GM18526 (cell line): ENCODE data around the gene ATAD1.

Experiments
- POLR2A ChIP-seq: IDR thresholded peaks from 3 replicates; pipeline ENCODE4 v1.6.1; 2011; ENCODE audit not compliant: insufficient read length; ENCODE audit errors: extremely low read depth

The ATAD1 gene

DNA sequence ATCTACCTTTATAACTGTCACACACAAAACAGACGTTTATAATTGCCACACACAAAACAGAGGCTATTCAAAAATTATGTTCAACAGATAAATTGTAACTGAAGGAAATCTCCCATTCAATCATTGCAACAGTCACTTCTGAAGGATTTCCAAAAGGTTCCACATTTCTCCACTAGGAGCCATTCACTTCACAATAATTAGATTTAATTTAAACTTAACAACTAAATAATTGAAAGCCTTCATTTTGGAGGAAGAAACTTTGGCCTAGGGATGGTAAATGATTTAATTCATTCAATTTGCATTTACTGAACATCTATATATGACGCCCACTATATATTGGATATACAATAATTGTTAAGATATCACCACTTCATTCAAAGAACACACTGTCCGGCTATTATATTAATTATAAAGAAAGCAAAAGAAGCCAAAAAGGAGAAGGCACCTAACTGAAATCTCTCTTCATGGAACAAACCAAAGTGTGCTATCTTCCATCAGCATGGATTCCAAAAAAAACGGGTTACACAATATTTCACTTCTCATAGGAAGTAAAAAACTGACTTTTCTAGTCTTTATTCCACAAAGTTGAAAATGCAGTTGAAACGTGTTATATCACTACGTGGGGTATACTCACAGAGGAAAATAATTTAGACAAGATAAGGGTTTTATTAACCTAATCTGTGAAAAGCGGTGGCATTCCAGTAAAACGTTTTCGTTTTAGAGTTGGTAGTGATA, 1.7 kb downstream of the ATAD1 start:
- TF ChIP-seq POLR2A = no peak

GRCh38 chr10:87804939-87805569, 13.0 kb downstream of the ATAD1 start:
- TF ChIP-seq POLR2A = no peak

- no peak for TF ChIP-seq POLR2A
Observed at GRCh38 chr10:87803831-87804230, 14.2 kb downstream of the ATAD1 start.

- TF ChIP-seq POLR2A = no peak
Observed at GRCh38 chr10:87803328-87803727, 14.7 kb downstream of the ATAD1 start.

DNA sequence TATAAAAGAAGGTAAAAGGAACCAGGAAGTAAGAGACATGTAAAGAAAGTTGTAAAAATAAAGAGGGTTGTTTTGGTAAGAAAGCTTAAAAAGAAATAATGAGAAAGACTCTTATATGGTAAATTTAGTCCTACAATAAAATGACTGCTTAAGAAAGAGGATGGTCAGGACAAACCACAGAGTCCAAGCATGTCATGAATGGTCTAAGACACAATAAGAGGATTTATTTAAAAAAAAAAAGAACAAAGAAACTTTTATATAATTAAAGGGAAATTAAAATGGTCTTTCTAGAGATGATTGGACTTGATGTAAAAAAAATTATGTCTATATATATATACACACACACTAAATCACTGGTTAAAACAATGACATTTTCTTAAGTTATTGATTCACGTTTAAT, 18.2 kb downstream of the ATAD1 start:
- TF ChIP-seq POLR2A = no peak

DNA sequence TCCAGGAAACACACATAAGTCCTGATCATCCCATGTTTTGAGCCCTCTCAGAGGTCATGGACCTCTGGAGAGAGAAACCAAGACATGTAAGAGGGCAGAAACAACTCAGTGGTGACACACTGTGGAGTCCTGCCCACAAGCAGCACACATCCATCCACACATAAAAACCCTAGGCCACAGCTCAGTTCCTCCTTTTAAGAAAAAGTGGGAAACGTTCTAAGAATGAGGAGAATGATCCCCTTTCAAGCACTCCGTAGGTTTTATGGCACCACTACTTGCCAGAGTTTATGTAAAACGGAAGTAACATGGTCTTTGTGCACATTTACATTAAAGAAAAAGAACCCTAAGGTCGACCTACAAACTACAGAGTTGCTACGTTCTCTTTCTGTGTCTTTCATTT, 19.9 kb downstream of the ATAD1 start:
- no peak for TF ChIP-seq POLR2A

- no peak for TF ChIP-seq POLR2A
Observed at GRCh38 chr10:87794285-87794684, 23.7 kb downstream of the ATAD1 start.

- TF ChIP-seq POLR2A = no peak
Observed at GRCh38 chr10:87790185-87790584, 27.8 kb downstream of the ATAD1 start.

- TF ChIP-seq POLR2A = no peak
Observed at GRCh38 chr10:87786421-87786820, 31.6 kb downstream of the ATAD1 start.

GRCh38 chr10:87782721-87783120, 35.3 kb downstream of the ATAD1 start:
- TF ChIP-seq POLR2A = no peak

GRCh38 chr10:87781545-87781944, 36.5 kb downstream of the ATAD1 start:
- TF ChIP-seq POLR2A = no peak

GRCh38 chr10:87776328-87776727, 41.7 kb downstream of the ATAD1 start:
- no peak for TF ChIP-seq POLR2A

GRCh38 chr10:87775766-87776165, 42.3 kb downstream of the ATAD1 start:
- TF ChIP-seq POLR2A = no peak

DNA sequence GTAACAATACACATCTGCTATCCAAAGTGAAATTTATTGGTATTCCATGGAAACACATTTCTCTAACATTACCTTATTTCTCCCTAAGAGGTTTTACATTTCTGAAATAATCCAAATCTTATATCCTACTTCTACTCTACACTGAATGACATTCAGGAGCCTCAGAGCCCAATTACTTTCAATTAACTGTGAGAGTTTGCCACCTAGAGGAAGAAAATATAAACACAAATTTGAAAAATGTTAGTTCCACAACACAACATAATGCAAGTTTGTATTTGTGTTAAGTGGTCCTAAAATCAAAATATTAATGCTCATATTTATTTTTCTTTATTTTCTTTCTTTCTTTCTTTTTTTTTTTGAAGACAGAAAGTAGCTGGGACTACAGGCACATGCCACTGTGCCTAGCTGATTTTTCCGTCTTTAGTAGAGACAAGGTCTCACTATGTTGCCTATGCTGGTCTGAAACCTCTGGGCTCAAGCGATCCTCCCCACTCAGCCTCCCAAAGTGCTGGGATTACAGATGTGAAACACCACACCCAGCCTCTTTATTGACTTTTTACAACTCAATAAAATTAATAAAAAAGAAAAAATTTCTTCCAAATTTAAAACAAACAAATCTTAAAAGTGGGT, 46.0 kb downstream of the ATAD1 start:
- no peak for TF ChIP-seq POLR2A

GRCh38 chr10:87767253-87767652, 50.8 kb downstream of the ATAD1 start:
- TF ChIP-seq POLR2A = no peak

GRCh38 chr10:87765666-87766376, 52.2 kb downstream of the ATAD1 start:
- no peak for TF ChIP-seq POLR2A
